ENCODE data around the gene ENAH.

The ENAH gene

DNA sequence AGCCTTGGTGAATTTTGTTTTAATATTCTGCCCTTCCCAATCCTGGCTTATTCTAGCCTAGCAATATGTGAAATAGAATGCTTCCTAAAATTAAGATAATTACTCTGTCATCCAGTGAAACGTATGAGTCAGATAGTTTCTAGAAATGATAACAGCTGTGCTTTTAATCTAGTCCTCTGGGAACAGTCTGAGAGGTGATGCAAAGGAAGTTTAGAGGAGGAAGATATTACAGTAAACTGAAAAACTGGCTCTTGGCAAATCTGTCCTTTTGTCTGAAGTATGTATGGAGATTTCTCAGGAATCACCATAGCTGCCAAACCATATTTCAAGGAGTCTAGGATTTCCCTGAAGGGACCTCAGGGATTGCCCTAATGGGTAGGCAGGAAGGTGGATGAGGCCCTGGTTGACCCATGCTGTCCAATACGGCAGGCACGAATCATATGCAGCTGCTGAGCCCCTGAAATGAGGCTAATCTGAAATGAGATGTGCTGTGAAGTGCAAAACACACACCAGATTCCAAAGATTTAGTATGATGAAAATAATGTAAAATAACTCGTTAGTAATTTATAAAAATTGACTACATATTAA lies 154.3 kb downstream of the ENAH start:
- H3K27me3 Mint-ChIP-seq (ENCODE audit: low read depth): no peaks in the 10 kb centered on the region
- peaks cover 18% of the 10 kb centered on the region for H3K4me1 Mint-ChIP-seq
- peak overlapping the region in 2 of 3 experiments; percentile 19 to 31 for H3K27ac Mint-ChIP-seq
- H3K9me3 Mint-ChIP-seq: no peaks in the 10 kb centered on the region
- TF ChIP-seq, protein P1, sequence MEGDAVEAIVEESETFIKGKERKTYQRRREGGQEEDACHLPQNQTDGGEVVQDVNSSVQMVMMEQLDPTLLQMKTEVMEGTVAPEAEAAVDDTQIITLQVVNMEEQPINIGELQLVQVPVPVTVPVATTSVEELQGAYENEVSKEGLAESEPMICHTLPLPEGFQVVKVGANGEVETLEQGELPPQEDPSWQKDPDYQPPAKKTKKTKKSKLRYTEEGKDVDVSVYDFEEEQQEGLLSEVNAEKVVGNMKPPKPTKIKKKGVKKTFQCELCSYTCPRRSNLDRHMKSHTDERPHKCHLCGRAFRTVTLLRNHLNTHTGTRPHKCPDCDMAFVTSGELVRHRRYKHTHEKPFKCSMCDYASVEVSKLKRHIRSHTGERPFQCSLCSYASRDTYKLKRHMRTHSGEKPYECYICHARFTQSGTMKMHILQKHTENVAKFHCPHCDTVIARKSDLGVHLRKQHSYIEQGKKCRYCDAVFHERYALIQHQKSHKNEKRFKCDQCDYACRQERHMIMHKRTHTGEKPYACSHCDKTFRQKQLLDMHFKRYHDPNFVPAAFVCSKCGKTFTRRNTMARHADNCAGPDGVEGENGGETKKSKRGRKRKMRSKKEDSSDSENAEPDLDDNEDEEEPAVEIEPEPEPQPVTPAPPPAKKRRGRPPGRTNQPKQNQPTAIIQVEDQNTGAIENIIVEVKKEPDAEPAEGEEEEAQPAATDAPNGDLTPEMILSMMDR (IDR thresholded peaks at IDR 0.05; ENCODE audit: unreplicated experiment in 3 of 3): no peak
- H3K36me3 Mint-ChIP-seq (ENCODE audit: low read depth): peaks cover 49% of the 10 kb centered on the region
- H3K4me3 Mint-ChIP-seq: no peak overlapping the region

DNA sequence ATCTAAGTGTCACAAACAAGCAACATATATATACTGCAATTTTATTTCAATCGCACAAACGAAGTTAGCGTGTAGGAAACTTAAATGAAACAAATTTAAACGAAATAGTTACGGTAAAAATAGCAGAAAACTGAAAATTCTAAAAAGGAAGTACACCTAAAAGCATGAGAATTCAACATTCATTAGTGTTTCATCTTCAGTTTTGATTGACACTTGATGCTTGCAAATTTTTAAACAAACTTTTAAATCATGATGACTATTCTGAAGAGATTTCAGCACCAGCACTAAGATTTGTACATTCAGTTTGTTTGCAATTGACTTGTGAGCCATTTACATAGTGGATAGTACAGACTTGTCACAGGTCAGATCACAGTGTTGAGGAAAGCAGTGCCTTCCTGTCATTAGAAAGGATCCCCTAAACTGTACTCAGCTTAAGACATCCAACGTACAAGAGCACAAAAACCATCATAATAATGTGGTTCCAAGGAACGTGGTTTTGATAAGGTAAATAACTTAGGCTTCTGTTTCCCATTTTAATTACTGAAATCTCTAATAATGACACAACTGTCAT lies 158.0 kb downstream of the ENAH start:
- no peak overlapping the region for H3K4me3 Mint-ChIP-seq
- no peaks in the 10 kb centered on the region for H3K9me3 Mint-ChIP-seq
- no peaks in the 10 kb centered on the region for H3K27me3 Mint-ChIP-seq (ENCODE audit: low read depth)
- TF ChIP-seq, protein P1 (IDR thresholded peaks at IDR 0.05; ENCODE audit: unreplicated experiment in 3 of 3): no peak
- no peak overlapping the region for H3K27ac Mint-ChIP-seq
- H3K36me3 Mint-ChIP-seq (ENCODE audit: low read depth): peaks cover 46% of the 10 kb centered on the region
- peaks cover 16% of the 10 kb centered on the region for H3K4me1 Mint-ChIP-seq

DNA sequence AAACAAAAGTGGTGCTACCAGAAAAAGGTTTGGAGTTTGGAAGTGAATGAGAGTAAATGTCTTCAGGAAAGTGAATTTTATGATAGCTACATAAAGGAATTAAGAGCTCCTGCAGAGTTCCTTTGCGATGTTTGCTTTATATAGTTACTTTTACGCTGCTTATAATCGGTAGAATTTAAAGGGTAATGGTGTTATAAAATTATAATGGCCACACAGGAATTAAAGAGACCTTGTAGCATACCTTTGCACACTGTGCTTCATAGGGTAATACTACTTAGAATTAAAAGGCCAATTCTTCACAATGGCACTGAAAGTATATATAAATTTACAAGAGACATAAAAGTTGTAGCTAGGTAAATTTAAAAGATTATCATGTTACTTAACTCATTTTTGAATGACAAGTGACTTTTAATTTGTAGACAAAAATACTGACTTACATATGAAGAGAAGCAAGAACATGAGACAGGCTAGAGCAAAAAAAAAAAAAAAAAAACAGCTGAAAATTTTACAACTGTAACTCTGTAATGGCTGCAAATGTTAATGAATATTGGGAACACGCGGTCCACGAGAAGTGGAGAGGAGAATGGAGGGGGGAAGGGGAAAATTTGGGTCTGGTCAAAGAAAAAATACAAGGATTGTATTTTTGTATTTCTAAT lies 159.2 kb downstream of the ENAH start:
- H3K27me3 Mint-ChIP-seq (ENCODE audit: low read depth): no peaks in the 10 kb centered on the region
- no peaks in the 10 kb centered on the region for H3K9me3 Mint-ChIP-seq
- peaks cover 13% of the 10 kb centered on the region for H3K4me1 Mint-ChIP-seq
- peaks cover 39% of the 10 kb centered on the region for H3K36me3 Mint-ChIP-seq (ENCODE audit: low read depth)
- TF ChIP-seq, protein P1 (IDR thresholded peaks at IDR 0.05; ENCODE audit: unreplicated experiment in 3 of 3): no peak
- no peak overlapping the region for H3K4me3 Mint-ChIP-seq
- H3K27ac Mint-ChIP-seq: no peak overlapping the region

DNA sequence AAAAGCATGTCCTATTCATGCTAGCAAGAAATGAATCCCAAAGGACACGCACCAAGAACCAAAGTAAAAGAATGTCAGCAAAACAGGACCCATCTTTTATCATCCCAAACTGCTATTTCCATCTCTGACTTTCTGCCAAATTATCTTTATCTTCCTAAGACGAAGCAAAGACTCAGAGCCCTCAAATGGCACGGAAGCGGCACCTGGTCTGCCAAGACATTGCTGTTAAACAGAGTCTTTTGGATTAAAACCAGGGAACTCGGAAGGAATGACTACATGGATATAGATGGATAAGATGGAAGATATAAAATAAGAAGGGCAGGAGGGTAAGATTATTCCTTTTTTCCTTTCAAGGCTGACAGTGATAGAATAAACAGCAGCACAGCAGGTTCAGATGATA lies 164.2 kb downstream of the ENAH start:
- Mint-ChIP-seq H3K36me3 (ENCODE audit: low read depth) (peaks cover 11% of the 10 kb centered on the region), H3K4me3 (no peak overlapping the region), H3K27me3 (ENCODE audit: low read depth) (no peaks in the 10 kb centered on the region), H3K9me3 (no peaks in the 10 kb centered on the region), H3K27ac (no peak overlapping the region), H3K4me1 (peaks cover 18% of the 10 kb centered on the region)
- TF ChIP-seq, protein P1 (IDR thresholded peaks at IDR 0.05; ENCODE audit: unreplicated experiment in 3 of 3): no peak

DNA sequence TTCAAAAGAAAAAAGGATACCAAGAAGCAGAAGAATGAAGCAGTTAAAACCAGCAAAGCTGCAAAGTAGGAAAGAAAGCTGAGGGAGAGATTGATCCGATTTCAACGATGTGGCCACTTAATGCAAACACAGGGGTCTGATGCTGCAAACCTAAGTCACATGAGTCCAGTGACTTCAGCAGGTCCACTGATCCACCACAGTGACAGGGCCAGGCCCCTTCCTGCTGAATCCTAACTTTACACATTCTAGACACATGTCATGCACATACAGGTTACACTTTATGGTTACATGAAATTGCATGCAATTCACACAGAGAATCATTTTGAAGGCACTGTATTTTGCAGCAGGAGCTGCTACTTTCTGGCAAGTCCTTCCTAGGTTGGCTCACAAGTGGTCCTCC lies 166.1 kb downstream of the ENAH start:
- peaks cover 30% of the 10 kb centered on the region for H3K4me1 Mint-ChIP-seq
- TF ChIP-seq, protein P1 (IDR thresholded peaks at IDR 0.05; ENCODE audit: unreplicated experiment in 3 of 3): no peak
- no peaks in the 10 kb centered on the region for H3K27me3 Mint-ChIP-seq (ENCODE audit: low read depth)
- peak overlapping the region in 2 of 3 experiments; percentile 50 to 69 for H3K27ac Mint-ChIP-seq
- no peak overlapping the region for H3K4me3 Mint-ChIP-seq
- H3K9me3 Mint-ChIP-seq: no peaks in the 10 kb centered on the region
- no peaks in the 10 kb centered on the region for H3K36me3 Mint-ChIP-seq (ENCODE audit: low read depth)
